CD4-positive, alpha-beta T cell treated with Interleukin-1 beta for 1 hour (primary cell): Measurements from ENCODE around the gene THUMPD2.

ENCODE experiments used
- DNase-seq, 2 donors: peaks; one replicate each; pipeline ENCODE4 v3.0.0-alpha.2; 2020 to 2022

Gene THUMPD2

GRCh38 chr2:39715095-39715494, 64.0 kb downstream of the THUMPD2 start:
- no peak for DNase-seq

GRCh38 chr2:39712953-39713352, 66.1 kb downstream of the THUMPD2 start:
- no peak for DNase-seq

GRCh38 chr2:39710807-39711206, 68.3 kb downstream of the THUMPD2 start:
- DNase-seq = no peak

- no peak for DNase-seq
These were observed 71.1 kb downstream of the THUMPD2 start for GRCh38 chr2:39708003-39708402.

GRCh38 chr2:39706945-39707344, 72.1 kb downstream of the THUMPD2 start:
- DNase-seq = no peak

GRCh38 chr2:39706312-39706711, 72.7 kb downstream of the THUMPD2 start:
- DNase-seq = no peak

- no peak for DNase-seq
These were observed 73.4 kb downstream of the THUMPD2 start for GRCh38 chr2:39705638-39706037.

GRCh38 chr2:39704540-39704939, 74.5 kb downstream of the THUMPD2 start:
- no peak for DNase-seq

- no peak for DNase-seq
These were observed 75.7 kb downstream of the THUMPD2 start for GRCh38 chr2:39703181-39703872.

- no peak for DNase-seq
These were observed 77.9 kb downstream of the THUMPD2 start for GRCh38 chr2:39701137-39701536.

GRCh38 chr2:39697454-39697853, 81.6 kb downstream of the THUMPD2 start:
- DNase-seq = no peak

GRCh38 chr2:39696838-39697237, 82.2 kb downstream of the THUMPD2 start:
- no peak for DNase-seq

GRCh38 chr2:39696101-39696553, 82.9 kb downstream of the THUMPD2 start:
- no peak for DNase-seq

- no peak for DNase-seq
These were observed 85.8 kb downstream of the THUMPD2 start for GRCh38 chr2:39693245-39693644.

- DNase-seq = no peak
These were observed 89.2 kb downstream of the THUMPD2 start for GRCh38 chr2:39689876-39690275.

GRCh38 chr2:39689272-39689841, 89.7 kb downstream of the THUMPD2 start:
- DNase-seq = no peak

GRCh38 chr2:39688181-39688580, 90.9 kb downstream of the THUMPD2 start:
- no peak for DNase-seq

GRCh38 chr2:39686456-39686855, 92.6 kb downstream of the THUMPD2 start:
- no peak for DNase-seq
